NT2/D1 (cell line): ENCODE data around the gene ICAM4.

Experiments
- SUZ12 ChIP-seq: IDR thresholded peaks from 2 replicates; pipeline ENCODE4 v1.6.1; 2011; ENCODE audit not compliant: insufficient read length, insufficient read depth; ENCODE audit errors: extremely low read depth
- YY1 ChIP-seq: IDR thresholded peaks from 2 replicates; pipeline ENCODE4 v1.6.1; 2011; ENCODE audit not compliant: insufficient read length, insufficient read depth

DNA sequence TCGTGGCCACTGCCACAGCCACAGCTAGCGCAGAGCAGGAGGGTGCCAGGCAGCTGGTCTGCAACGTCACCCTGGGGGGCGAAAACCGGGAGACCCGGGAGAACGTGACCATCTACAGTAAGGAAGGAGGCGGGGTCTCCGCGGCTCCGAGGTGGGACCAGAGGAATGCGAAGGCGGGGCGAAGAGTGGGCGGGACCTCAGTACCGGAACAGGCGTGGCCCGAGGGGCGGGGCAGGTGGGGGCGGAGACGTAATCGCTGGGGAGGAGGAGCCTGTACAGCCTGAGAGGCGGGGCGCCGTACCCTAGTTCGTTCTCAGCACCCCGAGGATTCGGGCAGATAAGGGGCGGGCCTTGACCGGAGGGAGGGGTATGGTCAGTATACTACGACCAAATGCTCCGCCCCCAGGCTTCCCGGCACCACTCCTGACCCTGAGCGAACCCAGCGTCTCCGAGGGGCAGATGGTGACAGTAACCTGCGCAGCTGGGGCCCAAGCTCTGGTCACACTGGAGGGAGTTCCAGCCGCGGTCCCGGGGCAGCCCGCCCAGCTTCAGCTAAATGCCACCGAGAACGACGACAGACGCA, 5.5 kb downstream of the ICAM4 start:
- TF ChIP-seq SUZ12 (no peak), YY1 (no peak)
